CD4-positive, alpha-beta T cell (primary cell): ENCODE results near the gene ATP4B. TPM values are rescaled to one million over a fixed set of nuclear protein-coding genes. Genes with fewer than 3 reads are reported as not detected.

Experiments used
- ATAC-seq: fragments of 200-7000 bp; cut with Tn5 transposase; one replicate; pipeline ENCODE4 v1.10.0; 2022; ENCODE audit warnings: mild to moderate bottlenecking; ENCODE audit not compliant: poor library complexity
- CTCF ChIA-PET: fragments of 350-600 bp; sonication (Branson Sonifier 250); formaldehyde crosslinking; loops from one replicate; lab custom pipeline; 2021; ENCODE audit warnings: antibody characterized with exemption, inconsistent platforms; lab: Charles Lee
- POLR2A ChIA-PET: fragments of 350-600 bp; sonication (Branson Sonifier 250); formaldehyde crosslinking; loops from one replicate; lab custom pipeline; 2021; ENCODE audit warnings: antibody characterized with exemption, inconsistent platforms; lab: Charles Lee
- DNase-seq, 14 experiments: peaks; one replicate each; pipeline ENCODE4 v3.0.0-alpha.2; 2013 to 2020; ENCODE audit warnings: mixed read lengths in 2 of 14
- H3K27ac ChIP-seq, 2 donors: one replicate each; pipeline versions ENCODE4 v1.5.1 to v1.7.0; 2013; ENCODE audit warnings: low read length in 2 of 2, low read depth in 1 of 2, mild to moderate bottlenecking in 1 of 2
- H3K27me3 ChIP-seq, 2 experiments: 1 replicate in 1 of 2; 2 replicates in 1 of 2; pipeline versions ENCODE4 v1.6.1 to v1.7.0; 2013; ENCODE audit warnings: low read length in 2 of 2, control low read depth in 1 of 2, mild to moderate bottlenecking in 1 of 2, moderate library complexity in 1 of 2; ENCODE audit not compliant: insufficient read depth in 2 of 2, control insufficient read depth in 1 of 2
- H3K36me3 ChIP-seq: one replicate; pipeline ENCODE4 v1.6.1; 2013; ENCODE audit warnings: low read length, control low read depth; ENCODE audit not compliant: insufficient read depth
- H3K4me1 ChIP-seq: one replicate; pipeline ENCODE4 v1.6.1; 2013; ENCODE audit warnings: low read length, control low read depth; ENCODE audit not compliant: insufficient read depth
- H3K4me3 ChIP-seq: one replicate; pipeline ENCODE4 v1.5.1; 2013; ENCODE audit warnings: mild to moderate bottlenecking, low read length, moderate library complexity
- H3K9me3 ChIP-seq, 2 experiments: 1 replicate in 1 of 2; 2 replicates in 1 of 2; pipeline versions ENCODE4 v1.6.1 to v1.7.0; 2013; ENCODE audit warnings: low read length in 2 of 2, mild to moderate bottlenecking in 2 of 2, control low read depth in 1 of 2, moderate library complexity in 1 of 2; ENCODE audit not compliant: control insufficient read depth in 1 of 2, insufficient read depth in 1 of 2
- H3K27ac Mint-ChIP-seq: one replicate; pipeline ENCODE4 v1.8.0; 2020; ENCODE audit warnings: mixed read lengths
- H3K27me3 Mint-ChIP-seq: one replicate; pipeline ENCODE4 v1.8.0; 2021; ENCODE audit warnings: mixed read lengths
- H3K36me3 Mint-ChIP-seq: one replicate; pipeline ENCODE4 v1.8.0; 2021; ENCODE audit warnings: low read depth, mixed read lengths
- H3K4me1 Mint-ChIP-seq: one replicate; pipeline ENCODE4 v1.8.0; 2021; ENCODE audit warnings: low read depth, mixed read lengths
- H3K4me3 Mint-ChIP-seq: one replicate; pipeline ENCODE4 v1.8.0; 2020; ENCODE audit warnings: mild to moderate bottlenecking, mixed read lengths
- H3K9me3 Mint-ChIP-seq: one replicate; pipeline ENCODE4 v1.8.0; 2020; ENCODE audit warnings: mixed read lengths
- CTCF ChIP-seq: fragments of 200-600 bp; IDR thresholded peaks from one replicate; pipeline ENCODE4 v1.8.0; 2022; ENCODE audit warnings: antibody characterized with exemption, mild to moderate bottlenecking
- intact Hi-C, 2 experiments: fragments of 100-400 bp; cut with DNase I in 1 of 2; cut with micrococcal nuclease in 1 of 2; formaldehyde crosslinking; loops; one replicate each; pipeline versions ENCODE4 v1.15.1 to v1.9.0; 2023 to 2025; cut with DNase I, micrococcal nuclease
- total RNA-seq, 174 experiments: library from RNA in 2 of 174; stranded (reverse) in 2 of 174; gene quantifications; one replicate each; pipeline ENCODE4 v1.2.3 and lab custom pipeline; 2021 to 2026

ATP4B gene
- total RNA-seq, 2 experiments from 2014 or later: not detected

GRCh38 chr13:113663934-113664333 lies 5.9 kb upstream of the ATP4B start:
- Histone ChIP-seq H3K4me3 (no peak overlapping the region), H3K4me1 (no peaks in the 10 kb centered on the region), H3K27ac (no peak overlapping the region), H3K27me3 (peaks cover 0 to 3% of the 10 kb centered on the region in 2 experiments), H3K9me3 (peaks cover 7 to 9% of the 10 kb centered on the region in 2 experiments), H3K36me3 (no peaks in the 10 kb centered on the region)
- H3K4me1 Mint-ChIP-seq: peaks cover 4% of the 10 kb centered on the region
- H3K27ac Mint-ChIP-seq: no peak overlapping the region
- no peak overlapping the region for H3K4me3 Mint-ChIP-seq
- no peaks in the 10 kb centered on the region for H3K36me3 Mint-ChIP-seq
- no peaks in the 10 kb centered on the region for H3K27me3 Mint-ChIP-seq
- ATAC-seq (no peak), DNase-seq (peak in 1 of 14 experiments; percentile 27)
- CTCF ChIA-PET: no interaction called here
- H3K9me3 Mint-ChIP-seq: peaks cover 11% of the 10 kb centered on the region
- POLR2A ChIA-PET: no interaction called here
- no peak for TF ChIP-seq CTCF
- intact Hi-C loops: no loop called here

- ChIA-PET POLR2A (no interaction called here), CTCF (no interaction called here)
- Histone ChIP-seq H3K27ac (no peak overlapping the region), H3K4me1 (no peaks in the 10 kb centered on the region), H3K9me3 (peaks cover 4 to 7% of the 10 kb centered on the region in 2 experiments), H3K27me3 (peaks cover 0 to 3% of the 10 kb centered on the region in 2 experiments), H3K36me3 (no peaks in the 10 kb centered on the region), H3K4me3 (no peak overlapping the region)
- intact Hi-C loops: no loop called here
- H3K36me3 Mint-ChIP-seq: no peaks in the 10 kb centered on the region
- no peak overlapping the region for H3K4me3 Mint-ChIP-seq
- TF ChIP-seq CTCF: no peak
- ATAC-seq: no peak
- H3K27ac Mint-ChIP-seq: no peak overlapping the region
- no peaks in the 10 kb centered on the region for H3K4me1 Mint-ChIP-seq
- DNase-seq: no peak
- no peaks in the 10 kb centered on the region for H3K27me3 Mint-ChIP-seq
- peaks cover 11% of the 10 kb centered on the region for H3K9me3 Mint-ChIP-seq
Measured at GRCh38 chr13:113661509-113661908, 3.5 kb upstream of the ATP4B start.

GRCh38 chr13:113660066-113660465 lies 2.1 kb upstream of the ATP4B start:
- Histone ChIP-seq H3K9me3 (peaks cover 4 to 7% of the 10 kb centered on the region in 2 experiments), H3K27ac (no peak overlapping the region), H3K4me1 (no peaks in the 10 kb centered on the region), H3K27me3 (no peaks in the 10 kb centered on the region), H3K4me3 (no peak overlapping the region), H3K36me3 (no peaks in the 10 kb centered on the region)
- Mint-ChIP-seq H3K27ac (no peak overlapping the region), H3K36me3 (no peaks in the 10 kb centered on the region), H3K27me3 (no peaks in the 10 kb centered on the region), H3K9me3 (peaks cover 11% of the 10 kb centered on the region), H3K4me1 (no peaks in the 10 kb centered on the region), H3K4me3 (no peak overlapping the region)
- ATAC-seq (no peak), DNase-seq (peak in 1 of 14 experiments; percentile 22)
- TF ChIP-seq CTCF: no peak
- CTCF ChIA-PET: no interaction called here
- POLR2A ChIA-PET: no interaction called here
- intact Hi-C loops: no loop called here
